Esophagus squamous epithelium (tissue), 5 donors: ENCODE results near the gene TEX51. TPM values are rescaled to one million over a fixed set of nuclear protein-coding genes. Genes with fewer than 3 reads are reported as not detected.
A peak's percentile ranks its signal among the peaks of the same experiment; 100 is the strongest.

ENCODE experiments used
- DNase-seq: peaks from one replicate; lab custom pipeline; 2025; lab: John Stamatoyannopoulos, UW
- H3K27ac ChIP-seq, 4 donors: fragments of 200-600 bp; sonication (generic); one replicate each; pipeline ENCODE4 v1.5.1; 2016 to 2019; ENCODE audit warnings: mild to moderate bottlenecking in 1 of 4
- H3K27me3 ChIP-seq, 4 donors: fragments of 200-600 bp; sonication (generic); 1 replicate in 3 of 4; 2 replicates in 1 of 4; pipeline versions ENCODE4 v1.5.1 to v1.6.0; 2017 to 2021; ENCODE audit warnings: antibody characterized with exemption in 1 of 4
- H3K36me3 ChIP-seq, 3 donors: fragments of 200-600 bp; sonication (generic); one replicate each; pipeline ENCODE4 v1.5.1; 2016 to 2019
- H3K4me1 ChIP-seq, 3 donors: fragments of 200-600 bp; sonication (generic); one replicate each; pipeline ENCODE4 v1.5.1; 2017 to 2019
- H3K4me3 ChIP-seq, 4 donors: fragments of 200-600 bp; sonication (generic); 1 replicate in 3 of 4; 2 replicates in 1 of 4; pipeline ENCODE4 v1.5.1; 2016 to 2019; ENCODE audit warnings: mild to moderate bottlenecking in 2 of 4, moderate library complexity in 1 of 4
- H3K9me3 ChIP-seq, 3 donors: fragments of 200-600 bp; sonication (generic); one replicate each; pipeline ENCODE4 v1.5.1; 2016 to 2019
- CTCF ChIP-seq, 6 experiments: fragments of 450-650 bp in 4 of 6; fragments of 200-600 bp in 2 of 6; sonication (generic) in 2 of 6; IDR thresholded peaks; one replicate each; pipeline ENCODE4 v1.5.1; 2016 to 2019; ENCODE audit warnings: antibody characterized with exemption in 6 of 6, mild to moderate bottlenecking in 4 of 6, moderate library complexity in 4 of 6
- POLR2A ChIP-seq, 4 donors: fragments of 450-650 bp; IDR thresholded peaks; one replicate each; pipeline ENCODE4 v1.6.1; 2017; ENCODE audit warnings: antibody characterized with exemption in 4 of 4, mild to moderate bottlenecking in 4 of 4, moderate library complexity in 3 of 4
- WGBS, 2 donors: methylation state at CpG; one replicate each; pipeline ENCODE4 v1.1.5; 2018; 5-methylcytosine and 5-hydroxymethylcytosine counted together
- intact Hi-C: fragments of 100-400 bp; cut with DNase I; formaldehyde crosslinking; loops from one replicate; pipeline ENCODE4 v1.15.0; 2022
- total RNA-seq, 4 donors: library from RNA; depleted of rRNA; stranded (reverse); fragments of >200 nt; gene quantifications; one replicate each; pipeline ENCODE4 v1.1.0, GENCODE V29; 2016
- donor health status: DM: yes; HTN: yes; CAD: no.

Gene TEX51
- total RNA-seq, 4 donors from 2014 or later: not detected

- Histone ChIP-seq H3K4me1 (peaks cover 0 to 15% (median 5%) of the 10 kb centered on the region in 3 donors), H3K4me3 (no peak overlapping the region), H3K27ac (no peak overlapping the region), H3K9me3 (no peaks in the 10 kb centered on the region), H3K36me3 (no peaks in the 10 kb centered on the region), H3K27me3 (peaks cover 0 to 21% (median 0%) of the 10 kb centered on the region in 4 donors)
- intact Hi-C loops: no loop called here
- no peak for DNase-seq
- WGBS, 2 donors: 82 to 91% methylated on average over 5 to 6 of the region's 6 CpGs
- TF ChIP-seq POLR2A (IDR thresholded peaks at IDR 0.05): no peak
- no peak for TF ChIP-seq CTCF (IDR thresholded peaks at IDR 0.05)
Observed at GRCh38 chr2:126883666-126884040, 15.0 kb upstream of the TEX51 start.

DNA sequence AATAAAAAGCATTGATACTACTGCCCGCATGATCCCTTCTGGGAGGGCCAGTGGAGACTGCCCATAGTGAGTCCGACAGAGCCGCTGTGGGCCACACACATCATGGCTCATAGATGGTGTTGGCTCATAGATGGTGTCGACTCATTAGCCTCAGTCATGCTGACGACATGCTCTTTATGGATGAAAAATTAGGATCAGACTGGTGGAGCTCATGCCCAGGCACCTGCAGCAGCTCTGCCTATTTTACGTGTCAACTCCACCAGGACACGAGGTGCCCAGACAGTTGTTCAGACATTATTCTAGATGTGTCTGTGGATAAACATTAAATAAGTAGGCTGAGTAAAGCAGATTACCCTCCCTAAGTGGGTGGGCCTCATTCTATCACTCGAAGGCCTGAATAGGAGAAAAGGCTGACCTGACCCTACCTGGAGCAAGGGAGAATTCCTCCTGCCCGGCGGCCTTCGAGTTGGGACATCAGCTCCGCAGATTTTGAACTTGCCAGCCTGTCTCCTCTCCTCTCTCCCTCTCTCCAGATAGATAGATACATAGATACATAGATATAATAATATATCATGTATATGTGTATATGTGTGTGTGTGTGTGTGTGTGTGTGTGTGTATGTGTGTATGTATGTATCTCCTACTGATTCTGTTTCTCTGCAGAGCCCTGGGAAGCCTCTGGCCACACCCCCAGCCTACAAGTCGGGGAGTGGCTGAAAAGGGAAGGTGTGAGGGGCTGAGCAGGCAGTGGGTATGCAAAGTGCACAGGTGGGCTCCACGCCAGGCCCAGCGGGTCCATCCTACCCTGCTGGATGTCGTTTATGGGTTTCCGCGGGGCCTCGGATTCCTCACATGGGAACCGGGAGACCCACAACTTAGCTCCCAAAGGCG is 13.6 kb upstream of the TEX51 start:
- peaks cover 0 to 21% (median 0%) of the 10 kb centered on the region in 4 donors for H3K27me3 ChIP-seq
- no peaks in the 10 kb centered on the region for H3K9me3 ChIP-seq
- DNase-seq: no peak
- no peak overlapping the region for H3K4me3 ChIP-seq
- TF ChIP-seq POLR2A (IDR thresholded peaks at IDR 0.05): no peak
- no peak for TF ChIP-seq CTCF (IDR thresholded peaks at IDR 0.05)
- peaks cover 0 to 15% (median 5%) of the 10 kb centered on the region in 3 donors for H3K4me1 ChIP-seq
- WGBS, 2 donors: 72 to 75% methylated on average over 15 to 16 of the region's 21 CpGs
- H3K36me3 ChIP-seq: no peaks in the 10 kb centered on the region
- no peak overlapping the region for H3K27ac ChIP-seq
- intact Hi-C loops: no loop called here

DNA sequence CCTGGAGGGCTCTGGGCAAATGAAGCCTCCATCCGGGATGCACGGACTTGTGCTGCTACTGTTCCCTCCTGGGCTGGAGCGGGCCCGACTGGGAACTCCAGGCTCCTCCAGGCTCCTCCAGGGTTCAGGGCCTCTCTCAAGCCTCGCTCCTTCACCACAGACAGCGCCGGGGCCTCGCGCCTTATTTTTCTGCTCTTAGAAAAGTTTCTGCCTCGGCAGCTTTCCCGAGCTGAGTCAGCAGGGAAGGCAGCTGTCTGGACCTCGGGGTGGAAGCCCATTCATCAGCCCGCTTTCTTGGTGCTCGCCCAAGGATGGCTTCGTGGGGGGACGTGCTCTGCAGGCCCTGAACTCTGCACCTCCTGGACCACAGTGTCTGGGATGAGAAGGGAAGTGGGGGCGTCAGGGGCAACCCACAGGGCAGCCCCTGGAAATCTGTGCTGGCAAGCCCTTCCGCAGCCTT is 12.9 kb upstream of the TEX51 start:
- no peak for TF ChIP-seq POLR2A (IDR thresholded peaks at IDR 0.05)
- TF ChIP-seq CTCF (IDR thresholded peaks at IDR 0.05): no peak
- peak overlapping the region in 3 of 4 donors; percentile 25 to 56 (median 41) for H3K4me3 ChIP-seq
- H3K27me3 ChIP-seq: peaks cover 0 to 21% (median 0%) of the 10 kb centered on the region in 4 donors
- H3K9me3 ChIP-seq: no peaks in the 10 kb centered on the region
- H3K36me3 ChIP-seq: no peaks in the 10 kb centered on the region
- H3K4me1 ChIP-seq: peaks cover 0 to 15% (median 5%) of the 10 kb centered on the region in 3 donors
- intact Hi-C loops: no loop called here
- H3K27ac ChIP-seq: no peak overlapping the region
- WGBS, 2 donors: 62% methylated on average over 7 of the region's 18 CpGs; no CpG with 5 or more reads in 1 of the 2 donors
- DNase-seq: no peak

DNA sequence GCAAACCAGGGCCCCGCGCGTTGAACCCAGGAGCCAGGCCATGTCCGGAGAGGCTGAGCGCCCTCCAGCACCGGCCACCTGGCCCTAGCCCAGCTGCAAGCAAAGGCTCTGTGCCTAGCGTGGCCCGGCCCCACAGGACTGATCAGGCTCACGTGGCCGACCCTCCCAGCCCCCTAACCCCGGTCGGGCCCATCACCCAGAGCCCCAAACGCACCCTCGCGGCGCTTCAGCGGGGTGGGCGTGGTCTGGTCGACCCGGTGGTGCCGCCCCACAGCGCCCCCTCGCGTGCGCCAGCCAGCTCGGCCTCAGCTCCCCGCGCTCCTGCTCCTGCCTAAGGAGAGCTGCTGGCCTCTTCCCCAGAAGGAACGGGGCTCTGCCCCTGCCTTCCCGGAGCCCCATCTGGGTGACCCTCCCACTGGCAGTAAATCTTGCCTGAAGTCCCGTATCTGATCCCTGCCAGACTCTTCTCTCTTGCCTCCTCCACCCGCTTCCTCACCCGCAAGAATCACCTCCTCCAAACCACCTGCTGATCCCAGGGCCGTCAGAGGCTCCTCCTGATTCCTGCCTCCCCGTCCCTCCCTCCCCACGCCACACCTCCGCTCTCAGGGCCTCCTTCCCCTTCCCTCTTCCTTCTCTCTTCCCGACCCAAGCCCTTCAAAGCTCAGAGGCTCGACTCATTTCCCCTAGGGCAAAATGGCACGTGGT is 12.3 kb upstream of the TEX51 start:
- no peak for DNase-seq
- Histone ChIP-seq H3K9me3 (no peaks in the 10 kb centered on the region), H3K27me3 (peaks cover 0 to 21% (median 0%) of the 10 kb centered on the region in 4 donors), H3K36me3 (no peaks in the 10 kb centered on the region), H3K27ac (no peak overlapping the region), H3K4me1 (peaks cover 0 to 15% (median 5%) of the 10 kb centered on the region in 3 donors), H3K4me3 (peak overlapping the region in 3 of 4 donors; percentile 25 to 56 (median 41))
- peak in 4 of 6 experiments; percentile 7 to 47 (median 36) for TF ChIP-seq CTCF (IDR thresholded peaks at IDR 0.05)
- no peak for TF ChIP-seq POLR2A (IDR thresholded peaks at IDR 0.05)
- intact Hi-C loops: no loop called here
- 4 to 17% methylated on average over 10 to 18 of the region's 40 CpGs for WGBS, 2 donors
